Endometrial microvascular endothelial cells (primary cell): Measurements from ENCODE around the gene ZNF606. TPM values are rescaled to one million over a fixed set of nuclear protein-coding genes. Genes with fewer than 3 reads are reported as not detected.

Experiments used
- in situ Hi-C: cut with HindIII; loops from 2 replicates; pipeline ENCODE4 v1.10.0; 2017; ENCODE audit warnings: low sequenced_read_pairs, low pct_unique_long_range_greater_than_20kb; ENCODE audit errors: inconsistent ontology term
- total RNA-seq: library from RNA; depleted of rRNA; stranded (reverse); fragments of >200 nt; gene quantifications from one replicate; pipeline ENCODE4 v1.2.3, GENCODE V29; 2015; ENCODE audit errors: inconsistent ontology term

ZNF606 gene
- total RNA-seq = 11.5 TPM

DNA sequence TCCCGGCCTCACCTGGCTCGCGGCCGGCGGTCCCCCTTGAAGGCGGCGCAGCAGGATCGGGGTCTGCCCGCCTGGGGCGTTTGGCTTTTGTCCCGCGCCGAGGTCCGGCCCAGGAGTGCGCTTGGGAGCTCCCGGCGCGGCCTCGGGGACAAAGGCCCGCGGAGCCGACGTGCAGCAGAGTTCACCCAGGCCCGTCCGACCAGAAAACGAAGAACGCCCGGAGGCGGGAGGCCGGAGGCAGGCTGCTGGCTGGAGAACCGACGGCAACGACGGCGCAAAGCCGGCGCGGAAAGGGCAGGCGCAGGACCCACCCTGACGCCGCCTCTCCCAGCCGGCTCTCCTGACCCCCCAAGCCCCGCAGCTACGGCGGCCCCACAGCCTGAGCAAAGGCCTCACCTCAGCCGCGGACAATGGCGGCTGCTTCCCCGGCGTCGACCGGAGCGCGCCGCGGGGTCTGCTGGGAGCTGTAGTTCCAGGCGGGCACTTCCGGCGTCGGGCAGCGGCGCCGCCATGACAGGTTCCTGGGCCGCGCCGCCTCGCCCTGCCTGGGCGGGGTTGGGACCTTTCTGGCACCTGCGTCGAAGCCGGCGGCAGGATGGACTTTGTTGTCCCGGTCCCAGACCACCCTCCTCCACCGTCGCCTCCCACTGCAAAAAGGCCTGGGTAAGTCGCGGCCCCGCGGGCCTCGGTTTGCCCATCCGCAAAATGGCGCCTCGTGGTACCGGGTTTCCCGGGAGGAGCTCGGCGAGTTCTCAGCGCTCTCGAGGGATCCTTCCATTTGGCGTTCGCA, at the start of gene ZNF606:
ZNF606 (minus strand) TSS at position 437 of the 790 bp plus-strand sequence. CDS start 1,501 bp downstream, outside the sequence.
- in situ Hi-C loops = no loop called here

DNA sequence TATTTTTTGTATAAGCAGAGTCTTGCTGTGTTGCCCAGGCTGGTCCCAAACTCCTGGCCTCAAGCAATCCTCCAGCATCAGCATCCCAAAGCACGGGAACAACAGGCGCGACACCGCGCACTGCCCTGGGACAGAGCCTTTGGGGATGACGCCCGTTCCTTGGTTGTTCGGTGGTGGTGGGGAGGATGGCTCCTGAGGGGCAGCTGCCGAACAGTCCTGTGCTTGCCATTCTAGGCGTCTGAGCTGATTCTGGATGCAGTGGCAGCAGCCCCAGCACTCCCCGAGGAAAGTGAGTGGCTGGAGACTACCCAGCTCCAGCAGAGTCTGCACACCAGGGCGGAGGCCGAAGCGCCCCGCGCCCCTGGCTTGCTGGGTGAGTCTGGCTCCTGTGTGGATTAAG, 49.6 kb upstream of the ZNF606 start:
- in situ Hi-C loops = no loop called here

DNA sequence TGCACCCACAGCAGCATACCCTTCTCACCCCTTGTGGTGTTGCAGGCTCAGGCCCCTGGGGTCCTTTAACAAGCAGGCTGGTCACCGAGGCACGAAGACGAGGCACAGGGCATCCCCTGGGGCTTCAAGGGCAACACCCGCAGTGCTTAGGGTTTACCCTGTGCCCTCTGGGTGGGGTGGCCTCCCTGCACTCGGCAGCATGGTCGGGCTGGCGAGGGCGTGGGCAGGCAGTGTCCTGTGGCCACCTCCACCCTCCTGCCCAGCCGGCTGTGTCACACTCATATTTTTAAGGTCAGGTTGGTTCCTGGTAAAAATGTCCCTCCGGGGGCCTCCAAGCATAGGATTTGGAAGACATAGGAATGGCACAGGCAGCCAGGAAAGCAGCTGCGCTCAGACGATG, 45.1 kb upstream of the ZNF606 start:
- in situ Hi-C loops = no loop called here

GRCh38 chr19:58046856-58047255, 44.2 kb upstream of the ZNF606 start:
- in situ Hi-C loops = no loop called here

DNA sequence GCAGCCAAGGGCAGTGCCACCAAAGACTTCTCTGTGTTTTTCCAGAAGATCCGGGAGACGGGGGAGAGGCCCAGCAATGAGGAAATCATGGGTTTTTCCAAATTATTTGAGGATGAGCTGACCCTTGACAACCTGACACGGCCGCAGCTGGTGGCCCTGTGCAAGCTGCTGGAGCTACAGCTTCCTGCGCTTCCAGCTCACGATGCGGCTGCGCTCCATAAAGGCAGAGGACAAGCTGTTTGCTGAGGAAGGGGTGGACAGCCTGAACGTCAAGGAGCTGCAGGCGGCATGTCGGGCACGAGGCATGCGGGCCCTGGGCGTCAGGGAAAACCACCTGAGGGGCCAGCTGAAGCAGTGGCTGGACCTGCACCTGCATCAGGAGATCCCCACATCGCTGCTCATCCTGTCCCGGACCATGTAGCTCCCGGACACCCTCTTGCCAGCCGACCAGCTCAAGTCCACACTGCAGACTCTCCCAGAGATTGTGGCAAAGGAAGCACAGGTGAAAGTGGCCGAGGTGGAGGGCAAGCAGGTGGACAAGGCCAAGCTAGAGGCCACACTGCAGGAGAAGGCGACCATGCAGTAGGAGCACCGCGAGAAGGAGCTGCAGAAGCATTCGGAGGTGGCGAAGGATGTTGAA, 42.9 kb upstream of the ZNF606 start:
- in situ Hi-C loops = no loop called here

GRCh38 chr19:58044886-58045285, 42.3 kb upstream of the ZNF606 start:
- in situ Hi-C loops = no loop called here

- in situ Hi-C loops = no loop called here
Measured at GRCh38 chr19:58044391-58044790, 41.8 kb upstream of the ZNF606 start.

DNA sequence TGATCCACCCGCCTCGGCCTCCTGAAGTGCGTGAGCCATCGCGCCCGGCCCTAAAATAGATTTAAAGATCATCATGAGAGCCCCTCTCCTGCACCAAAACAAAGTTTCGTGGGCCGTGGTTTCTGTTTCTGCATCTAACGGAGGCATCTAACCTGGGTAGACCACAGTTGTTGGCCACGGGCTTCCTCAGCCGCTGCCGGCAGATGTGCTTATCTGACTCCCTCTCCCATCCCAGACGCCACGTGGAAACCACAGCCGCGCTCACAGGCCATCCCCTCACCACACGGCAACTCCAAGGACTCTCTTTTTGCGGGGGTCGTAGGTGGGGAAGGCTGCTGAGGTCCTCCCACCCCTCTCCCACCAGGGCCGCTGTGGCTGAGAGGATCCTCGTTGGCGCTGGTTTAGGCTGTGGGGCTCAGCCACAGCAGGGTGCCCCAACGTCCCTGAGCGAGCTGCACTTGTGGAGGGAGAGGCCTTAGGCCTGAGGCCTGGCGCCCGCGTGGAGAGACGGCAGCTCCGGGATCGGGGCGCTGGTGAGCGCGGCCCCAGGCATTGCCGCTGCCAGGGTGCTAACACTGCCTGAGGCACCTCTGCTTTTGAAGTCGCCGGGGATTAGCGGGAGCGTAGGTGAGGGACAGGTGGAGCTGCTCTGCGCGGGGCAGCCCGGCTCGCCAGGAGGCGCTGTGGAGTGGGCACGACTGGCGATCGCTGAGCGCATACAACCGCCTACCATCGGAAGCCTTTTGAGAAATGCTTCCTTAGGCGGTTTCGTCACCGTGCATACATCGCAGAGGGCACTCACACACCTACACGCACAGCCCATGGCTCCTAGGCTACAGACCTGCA, 40.1 kb upstream of the ZNF606 start:
- in situ Hi-C loops = no loop called here

DNA sequence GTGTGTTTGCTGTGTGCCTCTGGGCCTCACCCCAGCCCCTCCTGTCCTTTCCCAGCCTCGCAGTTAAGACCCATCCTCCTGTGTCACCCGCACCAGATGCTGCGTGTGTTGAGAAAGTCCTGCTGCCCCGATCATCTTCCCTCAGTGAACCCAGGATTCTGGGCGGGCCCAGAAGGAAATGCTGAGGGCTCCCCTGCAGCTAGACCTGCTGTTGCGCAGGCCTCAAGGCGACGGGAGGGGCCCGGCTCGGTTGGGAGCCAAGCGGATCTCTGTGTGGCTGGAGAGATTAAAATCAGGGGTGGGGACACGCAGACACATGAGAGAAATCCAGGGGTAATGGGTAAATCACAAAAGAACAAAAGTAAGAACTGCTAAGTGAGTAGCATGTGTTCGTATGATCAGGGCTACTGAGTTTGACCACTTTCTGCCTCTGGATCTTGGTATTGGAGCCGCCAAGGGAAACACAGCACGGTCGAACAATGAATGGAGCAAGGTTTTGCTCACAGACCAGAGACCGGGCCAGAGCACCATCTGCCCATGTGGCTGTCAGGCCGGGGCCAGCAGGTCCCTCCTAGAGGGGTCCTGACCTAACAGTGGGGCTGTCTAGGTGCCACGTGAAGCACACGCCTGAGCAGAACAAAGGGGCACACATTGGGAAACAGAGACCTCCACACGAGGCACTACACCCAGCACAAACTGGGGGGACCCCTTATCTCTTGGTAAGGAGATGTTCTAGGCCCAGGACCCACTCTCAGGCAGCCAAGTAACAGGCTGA, 38.3 kb upstream of the ZNF606 start:
- in situ Hi-C loops = no loop called here

DNA sequence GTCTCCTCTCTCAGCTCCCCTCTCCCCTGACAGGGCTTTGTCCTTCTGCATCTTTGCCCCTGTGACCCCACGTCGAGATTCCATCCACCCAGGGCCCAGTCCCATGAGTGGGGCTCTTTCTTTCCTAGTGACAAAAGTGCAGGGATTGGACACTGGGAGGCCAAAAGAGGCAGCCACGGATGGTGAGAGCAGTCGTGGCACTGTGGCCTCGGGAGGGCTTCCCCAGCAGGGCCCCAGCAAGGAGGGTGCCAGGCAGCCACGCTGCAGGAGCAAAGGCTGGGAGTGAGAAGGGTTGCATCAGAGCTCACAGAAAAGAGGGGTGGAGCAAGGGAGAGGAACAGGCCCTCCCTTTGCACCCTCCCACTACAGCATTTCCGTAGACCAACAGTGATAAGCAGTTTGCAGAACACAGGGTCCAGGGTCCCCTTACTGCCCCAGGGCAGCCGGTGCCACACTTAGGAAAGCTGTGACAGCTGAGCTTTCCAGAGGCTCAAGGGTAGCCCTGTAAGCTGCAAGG, 36.1 kb upstream of the ZNF606 start:
- in situ Hi-C loops = no loop called here

DNA sequence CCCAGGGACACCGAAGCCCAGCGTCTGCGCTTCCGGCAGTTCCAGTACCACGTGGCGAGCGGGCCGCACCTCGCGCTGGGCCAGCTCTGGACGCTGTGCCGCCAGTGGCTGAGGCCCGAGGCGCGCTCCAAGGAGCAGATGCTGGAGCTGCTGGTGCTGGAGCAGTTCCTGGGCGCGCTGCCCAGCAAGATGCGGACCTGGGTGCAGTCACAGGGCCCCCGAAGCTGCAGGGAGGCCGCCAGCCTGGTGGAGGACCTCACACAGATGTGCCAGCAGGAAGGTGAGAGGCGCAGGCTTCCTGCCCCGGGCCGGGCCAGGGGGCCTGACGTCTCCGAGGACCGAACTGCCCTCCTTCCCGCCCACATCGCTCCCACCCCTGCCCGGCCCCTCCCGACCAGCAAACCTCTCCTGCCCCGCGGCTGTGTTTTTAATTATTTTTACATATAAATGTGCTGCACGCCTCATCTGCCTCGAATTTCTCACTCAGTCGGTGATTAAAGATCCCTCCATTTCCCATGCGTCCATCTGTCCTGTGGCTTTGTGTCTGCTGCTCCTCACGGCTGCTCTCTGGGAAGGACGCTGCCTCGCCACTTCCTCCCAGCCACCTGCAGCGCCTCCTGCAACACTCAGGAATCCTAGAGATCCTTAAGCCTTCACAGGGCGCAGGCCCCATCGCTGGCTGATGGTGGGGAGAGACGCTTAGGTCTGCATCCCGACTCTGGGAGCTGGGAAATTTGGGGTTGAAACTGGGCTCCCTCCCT, 35.5 kb upstream of the ZNF606 start:
- in situ Hi-C loops = no loop called here

GRCh38 chr19:58035863-58036262, 33.2 kb upstream of the ZNF606 start:
- in situ Hi-C loops = no loop called here

GRCh38 chr19:58034477-58034793, 31.8 kb upstream of the ZNF606 start:
- in situ Hi-C loops = no loop called here

GRCh38 chr19:58033741-58034476, 31.3 kb upstream of the ZNF606 start, which contains the start of gene ZSCAN1:
TSS of gene ZSCAN1 (plus strand) at chr19:58034025. CDS start at chr19:58037837, 3,812 bp downstream.
- in situ Hi-C loops = no loop called here

- in situ Hi-C loops = no loop called here
Measured at GRCh38 chr19:58024661-58025060, 22.0 kb upstream of the ZNF606 start.

- in situ Hi-C loops = no loop called here
Measured at GRCh38 chr19:58022283-58022660, 19.7 kb upstream of the ZNF606 start.

DNA sequence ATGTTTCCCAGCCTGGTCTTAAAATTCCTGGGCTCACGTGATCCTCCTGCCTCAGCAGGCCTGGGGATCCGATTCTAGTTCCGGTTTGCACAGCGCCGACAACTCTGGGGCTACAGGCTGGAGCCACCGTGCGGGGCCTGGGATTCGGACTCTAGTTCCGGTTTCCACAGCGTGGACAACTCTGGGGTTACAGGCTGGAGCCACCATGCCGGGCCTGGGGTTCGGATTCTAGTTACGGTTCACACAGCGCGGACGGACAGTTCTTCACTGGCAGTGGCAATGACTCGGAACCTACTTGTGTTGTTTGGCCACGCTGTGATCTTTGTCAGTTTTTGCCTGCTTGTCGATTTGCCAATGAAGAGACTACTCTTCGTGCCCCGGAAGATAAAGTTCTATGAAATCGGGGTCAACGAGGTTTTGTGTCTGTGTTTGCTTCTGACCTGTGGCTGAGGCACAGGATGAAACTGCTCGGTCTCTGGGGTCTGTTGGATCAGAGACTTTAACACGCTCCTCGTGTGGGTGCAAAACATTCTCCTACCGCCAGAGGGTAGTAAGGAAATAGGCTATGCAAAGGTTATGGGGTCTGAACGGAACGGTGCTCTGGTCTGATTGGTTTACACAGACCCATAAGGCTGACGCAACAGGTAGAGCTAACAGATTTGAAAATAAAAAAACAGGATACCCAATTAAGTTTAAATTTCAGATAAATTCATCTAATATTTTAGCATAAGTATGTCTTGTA, 19.1 kb upstream of the ZNF606 start:
- in situ Hi-C loops = no loop called here
